Endometrial microvascular endothelial cells (primary cell): ENCODE data around the gene TCF21. TPM values are rescaled to one million over a fixed set of nuclear protein-coding genes. Genes with fewer than 3 reads are reported as not detected.
"Not testable (repeated sequence)": the region's sequence is repeated elsewhere in the genome, so short reads cannot be mapped to it uniquely, and the experiment has no call there.

Experiments used
- in situ Hi-C: cut with HindIII; loops from 2 replicates; pipeline ENCODE4 v1.10.0; 2017; ENCODE audit warnings: low sequenced_read_pairs, low pct_unique_long_range_greater_than_20kb; ENCODE audit errors: inconsistent ontology term
- total RNA-seq: library from RNA; depleted of rRNA; stranded (reverse); fragments of >200 nt; gene quantifications from one replicate; pipeline ENCODE4 v1.2.3, GENCODE V29; 2015; ENCODE audit errors: inconsistent ontology term

The TCF21 gene
- total RNA-seq, 1 donor from 2014 or later = not detected

DNA sequence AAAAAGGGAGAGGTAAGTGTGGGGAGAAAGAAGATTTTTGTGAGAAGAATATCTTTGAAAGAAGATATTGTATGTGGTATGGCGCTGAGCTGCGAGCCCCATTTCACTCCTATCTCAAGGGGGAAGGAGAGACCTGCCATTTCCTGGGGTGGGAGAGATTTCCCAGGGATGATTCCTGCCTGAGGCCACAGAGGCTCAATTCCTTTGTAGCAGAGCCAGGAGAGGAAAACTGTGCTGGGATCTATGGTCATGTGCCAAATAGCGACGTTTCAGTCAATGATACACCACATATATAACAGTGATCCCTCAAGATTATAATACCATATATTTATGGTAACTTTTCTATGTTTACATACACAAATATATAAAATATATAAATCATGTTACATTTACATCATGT lies 28.9 kb downstream of the TCF21 start:
- in situ Hi-C loops = no loop called here

GRCh38 chr6:133918208-133918930 lies 29.5 kb downstream of the TCF21 start:
- in situ Hi-C loops = no loop called here

- in situ Hi-C loops = no loop called here
These were observed 30.4 kb downstream of the TCF21 start for GRCh38 chr6:133919362-133919761.

- in situ Hi-C loops = no loop called here
These were observed 32.4 kb downstream of the TCF21 start for GRCh38 chr6:133921249-133921859.

DNA sequence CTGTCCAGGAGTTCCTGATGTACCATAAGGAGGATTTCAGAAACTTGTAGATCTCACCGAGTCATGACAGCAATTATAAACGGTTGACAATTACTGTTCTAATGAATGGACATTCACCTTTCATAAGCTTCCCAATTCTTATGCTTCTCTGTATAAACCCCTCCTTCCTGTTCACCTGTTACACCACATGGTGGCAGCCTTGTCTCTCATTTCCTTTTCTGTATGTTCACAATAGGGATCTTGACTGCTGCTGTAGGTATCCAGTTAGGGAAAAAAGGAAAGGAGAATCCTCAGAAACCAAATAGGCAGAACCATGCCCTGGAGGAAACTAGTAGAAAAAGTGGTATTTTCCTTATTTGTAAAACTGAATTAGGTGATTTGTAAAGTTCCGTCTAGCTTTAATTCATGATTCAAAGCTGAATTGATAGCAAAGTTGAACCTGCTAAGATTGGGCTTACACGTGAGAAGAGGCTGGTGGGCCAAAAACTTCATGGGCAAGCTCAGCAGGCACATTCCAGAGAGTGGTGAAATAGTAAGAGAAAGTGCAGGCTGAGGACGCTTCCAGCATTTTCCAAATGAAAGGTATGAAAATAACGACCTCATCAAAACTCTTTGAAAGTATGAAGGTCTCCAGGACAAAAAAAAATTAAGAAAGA lies 35.2 kb downstream of the TCF21 start:
- in situ Hi-C loops = no loop called here

DNA sequence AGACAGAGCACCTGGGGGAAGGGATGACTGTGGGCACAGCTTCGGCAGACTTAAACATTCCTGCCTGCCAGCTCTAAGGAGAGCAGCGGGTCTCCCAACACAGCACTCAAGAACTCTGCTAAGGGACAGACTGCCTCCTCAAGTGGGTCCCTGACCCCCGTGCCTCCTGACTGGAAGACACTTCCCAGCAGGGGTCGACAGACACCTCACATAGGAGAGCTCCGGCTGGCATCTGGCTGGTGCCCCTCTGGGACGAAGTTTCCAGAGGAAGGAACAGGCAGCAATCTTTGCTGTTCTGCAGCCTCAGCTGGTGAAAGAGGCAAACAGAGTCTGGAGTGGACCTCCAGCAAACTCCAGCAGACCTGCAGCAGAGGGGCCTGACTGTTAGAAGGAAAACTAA lies 42.3 kb downstream of the TCF21 start:
- in situ Hi-C loops = not testable (repeated sequence)

DNA sequence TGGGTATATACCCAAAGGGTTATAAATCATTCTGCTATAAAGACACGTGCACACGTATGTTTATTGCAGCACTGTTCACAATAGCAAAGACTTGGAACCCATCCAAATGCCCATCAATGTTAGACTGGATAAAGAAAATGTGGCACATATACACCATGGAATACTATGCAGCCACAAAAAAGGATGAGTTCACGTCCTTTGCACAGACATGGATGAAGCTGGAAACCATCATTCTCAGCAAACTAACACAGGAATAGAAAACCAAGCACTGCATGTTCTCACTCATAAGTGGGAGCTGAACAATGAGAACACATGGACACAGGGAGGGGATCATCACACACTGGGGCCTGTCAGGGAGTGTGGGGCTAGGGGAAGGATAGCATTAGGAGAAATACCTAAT lies 47.4 kb downstream of the TCF21 start:
- in situ Hi-C loops = not testable (repeated sequence)

DNA sequence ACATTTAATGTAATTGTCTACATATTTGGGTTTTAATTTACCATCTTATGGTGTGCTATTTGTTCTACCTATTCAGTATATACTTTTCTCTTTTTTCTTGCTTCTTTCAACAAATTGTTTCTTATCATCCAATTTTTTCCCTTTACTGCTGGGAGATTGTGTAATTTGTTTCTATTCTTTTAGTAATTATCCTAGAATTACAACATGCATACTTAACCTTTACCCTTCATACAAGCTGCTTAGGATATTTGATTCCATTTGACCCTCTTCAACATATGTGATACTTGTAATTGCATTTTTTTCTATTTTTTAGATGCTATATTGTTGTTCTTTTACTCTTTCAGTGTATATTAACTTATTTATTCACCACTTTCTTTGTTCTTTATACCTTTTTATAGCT lies 49.0 kb downstream of the TCF21 start:
- in situ Hi-C loops = no loop called here

- in situ Hi-C loops = no loop called here
These were observed 49.6 kb downstream of the TCF21 start for GRCh38 chr6:133938533-133938932.

GRCh38 chr6:133939778-133940667 lies 51.1 kb downstream of the TCF21 start:
- in situ Hi-C loops = no loop called here

Other genes starting within 250 kb of the TCF21 start
- 35.3 TPM for gene TBPL1, start 64.1 kb downstream of the TCF21 start, total RNA-seq
- gene SLC2A12, start 163.5 kb downstream of the TCF21 start, total RNA-seq = under 0.01 TPM